ENCODE data around the gene SLC9A3. TPM values are rescaled to one million over a fixed set of nuclear protein-coding genes. Genes with fewer than 3 reads are reported as not detected.

SLC9A3 gene
- total and polyA plus RNA-seq, 2 of the 13 experiments (the other 11 are each of a cell fraction or from before 2014, with no cell fraction given): 1.5 to 1.8 TPM

GRCh38 chr5:431001-431710 lies 93.1 kb downstream of the SLC9A3 start (continued):
- TF ChIP-seq MED1 (CRISPR knock-in tag; IDR thresholded peaks at IDR 0.05): no peak
- TF ChIP-seq ZNF274 (CRISPR knock-in tag; IDR thresholded peaks at IDR 0.05): peak; percentile 78; the same call in 1 of the 2 replicates
- peak; percentile 38; the same call in 1 of the 2 replicates for TF ChIP-seq RXRA (CRISPR knock-in tag; IDR thresholded peaks at IDR 0.05)
- no peak for TF ChIP-seq STAT5B (CRISPR knock-in tag; IDR thresholded peaks at IDR 0.05)
- TF ChIP-seq, protein P1, sequence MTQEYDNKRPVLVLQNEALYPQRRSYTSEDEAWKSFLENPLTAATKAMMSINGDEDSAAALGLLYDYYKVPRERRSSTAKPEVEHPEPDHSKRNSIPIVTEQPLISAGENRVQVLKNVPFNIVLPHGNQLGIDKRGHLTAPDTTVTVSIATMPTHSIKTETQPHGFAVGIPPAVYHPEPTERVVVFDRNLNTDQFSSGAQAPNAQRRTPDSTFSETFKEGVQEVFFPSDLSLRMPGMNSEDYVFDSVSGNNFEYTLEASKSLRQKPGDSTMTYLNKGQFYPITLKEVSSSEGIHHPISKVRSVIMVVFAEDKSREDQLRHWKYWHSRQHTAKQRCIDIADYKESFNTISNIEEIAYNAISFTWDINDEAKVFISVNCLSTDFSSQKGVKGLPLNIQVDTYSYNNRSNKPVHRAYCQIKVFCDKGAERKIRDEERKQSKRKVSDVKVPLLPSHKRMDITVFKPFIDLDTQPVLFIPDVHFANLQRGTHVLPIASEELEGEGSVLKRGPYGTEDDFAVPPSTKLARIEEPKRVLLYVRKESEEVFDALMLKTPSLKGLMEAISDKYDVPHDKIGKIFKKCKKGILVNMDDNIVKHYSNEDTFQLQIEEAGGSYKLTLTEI (CRISPR knock-in tag; conservative IDR thresholded peaks at IDR 0.05): no peak
- no peak for TF ChIP-seq NPAS2 (CRISPR knock-in tag; IDR thresholded peaks at IDR 0.05; ENCODE audit: borderline replicate concordance)
- TF ChIP-seq SOX5 (CRISPR knock-in tag; IDR thresholded peaks at IDR 0.05; ENCODE audit: borderline replicate concordance): no peak
- TF ChIP-seq, protein P2, sequence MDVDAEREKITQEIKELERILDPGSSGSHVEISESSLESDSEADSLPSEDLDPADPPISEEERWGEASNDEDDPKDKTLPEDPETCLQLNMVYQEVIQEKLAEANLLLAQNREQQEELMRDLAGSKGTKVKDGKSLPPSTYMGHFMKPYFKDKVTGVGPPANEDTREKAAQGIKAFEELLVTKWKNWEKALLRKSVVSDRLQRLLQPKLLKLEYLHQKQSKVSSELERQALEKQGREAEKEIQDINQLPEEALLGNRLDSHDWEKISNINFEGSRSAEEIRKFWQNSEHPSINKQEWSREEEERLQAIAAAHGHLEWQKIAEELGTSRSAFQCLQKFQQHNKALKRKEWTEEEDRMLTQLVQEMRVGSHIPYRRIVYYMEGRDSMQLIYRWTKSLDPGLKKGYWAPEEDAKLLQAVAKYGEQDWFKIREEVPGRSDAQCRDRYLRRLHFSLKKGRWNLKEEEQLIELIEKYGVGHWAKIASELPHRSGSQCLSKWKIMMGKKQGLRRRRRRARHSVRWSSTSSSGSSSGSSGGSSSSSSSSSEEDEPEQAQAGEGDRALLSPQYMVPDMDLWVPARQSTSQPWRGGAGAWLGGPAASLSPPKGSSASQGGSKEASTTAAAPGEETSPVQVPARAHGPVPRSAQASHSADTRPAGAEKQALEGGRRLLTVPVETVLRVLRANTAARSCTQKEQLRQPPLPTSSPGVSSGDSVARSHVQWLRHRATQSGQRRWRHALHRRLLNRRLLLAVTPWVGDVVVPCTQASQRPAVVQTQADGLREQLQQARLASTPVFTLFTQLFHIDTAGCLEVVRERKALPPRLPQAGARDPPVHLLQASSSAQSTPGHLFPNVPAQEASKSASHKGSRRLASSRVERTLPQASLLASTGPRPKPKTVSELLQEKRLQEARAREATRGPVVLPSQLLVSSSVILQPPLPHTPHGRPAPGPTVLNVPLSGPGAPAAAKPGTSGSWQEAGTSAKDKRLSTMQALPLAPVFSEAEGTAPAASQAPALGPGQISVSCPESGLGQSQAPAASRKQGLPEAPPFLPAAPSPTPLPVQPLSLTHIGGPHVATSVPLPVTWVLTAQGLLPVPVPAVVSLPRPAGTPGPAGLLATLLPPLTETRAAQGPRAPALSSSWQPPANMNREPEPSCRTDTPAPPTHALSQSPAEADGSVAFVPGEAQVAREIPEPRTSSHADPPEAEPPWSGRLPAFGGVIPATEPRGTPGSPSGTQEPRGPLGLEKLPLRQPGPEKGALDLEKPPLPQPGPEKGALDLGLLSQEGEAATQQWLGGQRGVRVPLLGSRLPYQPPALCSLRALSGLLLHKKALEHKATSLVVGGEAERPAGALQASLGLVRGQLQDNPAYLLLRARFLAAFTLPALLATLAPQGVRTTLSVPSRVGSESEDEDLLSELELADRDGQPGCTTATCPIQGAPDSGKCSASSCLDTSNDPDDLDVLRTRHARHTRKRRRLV (CRISPR knock-in tag; IDR thresholded peaks at IDR 0.05): no peak
- TF ChIP-seq TFE3 (CRISPR knock-in tag; IDR thresholded peaks at IDR 0.05): no peak
- no peak for TF ChIP-seq NCOA1 (CRISPR knock-in tag; IDR thresholded peaks at IDR 0.05)
- TF ChIP-seq EEA1 (CRISPR knock-in tag; IDR thresholded peaks at IDR 0.05; ENCODE audit: borderline replicate concordance): no peak
- TF ChIP-seq TCF7 (IDR thresholded peaks at IDR 0.05; ENCODE audit: low read depth): no peak
- no peak for TF ChIP-seq ZNF225 (CRISPR knock-in tag; IDR thresholded peaks at IDR 0.05)
- TF ChIP-seq MEIS1 (CRISPR knock-in tag; IDR thresholded peaks at IDR 0.05; ENCODE audit: borderline replicate concordance): no peak
- TF ChIP-seq ZNF747 (CRISPR knock-in tag; IDR thresholded peaks at IDR 0.05; ENCODE audit: borderline replicate concordance): no peak
- TF ChIP-seq RFX3 (CRISPR knock-in tag; IDR thresholded peaks at IDR 0.05): no peak
- TF ChIP-seq ZSCAN29 (CRISPR knock-in tag; conservative IDR thresholded peaks at IDR 0.05): no peak
- 0 out of 2 replicates have a peak, but pooled peaks have one; percentile 26 for TF ChIP-seq ZSCAN25 (CRISPR knock-in tag; IDR thresholded peaks at IDR 0.05)
- no peak for TF ChIP-seq ZNF546 (CRISPR knock-in tag; conservative IDR thresholded peaks at IDR 0.05)
- TF ChIP-seq ZNF570 (CRISPR knock-in tag; IDR thresholded peaks at IDR 0.05; ENCODE audit: borderline replicate concordance): no peak
- peak; percentile 81 for TF ChIP-seq ZNF883 (CRISPR knock-in tag; IDR thresholded peaks at IDR 0.05; ENCODE audit: not compliant biosample characterization)
- no peak for TF ChIP-seq MED8 (CRISPR knock-in tag; IDR thresholded peaks at IDR 0.05; ENCODE audit: insufficient replicate concordance)

Measured in HepG2 (cell line).